ENCODE measurements around the gene ANTXR1.

The ANTXR1 gene

DNA sequence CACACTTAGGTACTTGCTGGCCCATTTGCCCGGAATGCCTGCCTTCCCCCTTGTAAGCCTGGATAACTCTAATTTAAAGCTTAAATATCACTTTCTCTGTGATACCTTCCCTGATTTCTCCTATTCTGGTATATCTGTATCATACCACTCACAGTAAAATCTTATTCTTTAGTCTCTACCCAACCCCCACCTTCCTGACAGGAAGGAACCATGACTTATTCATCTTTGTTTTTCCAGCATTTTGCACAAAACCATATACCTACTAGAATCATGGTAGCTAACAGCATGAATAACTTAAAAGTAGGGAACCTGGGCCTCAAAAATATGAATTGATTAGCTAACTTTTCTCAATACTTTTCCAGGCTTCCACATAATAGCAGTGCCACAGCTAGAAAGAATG is 262.5 kb downstream of the ANTXR1 start:
- H3K4me3 ChIP-seq (ENCODE audit: low read depth, low read length) = no peak overlapping the region
- DNase-seq (ENCODE audit: low read depth) = no peak
- TF ChIP-seq, protein P1, sequence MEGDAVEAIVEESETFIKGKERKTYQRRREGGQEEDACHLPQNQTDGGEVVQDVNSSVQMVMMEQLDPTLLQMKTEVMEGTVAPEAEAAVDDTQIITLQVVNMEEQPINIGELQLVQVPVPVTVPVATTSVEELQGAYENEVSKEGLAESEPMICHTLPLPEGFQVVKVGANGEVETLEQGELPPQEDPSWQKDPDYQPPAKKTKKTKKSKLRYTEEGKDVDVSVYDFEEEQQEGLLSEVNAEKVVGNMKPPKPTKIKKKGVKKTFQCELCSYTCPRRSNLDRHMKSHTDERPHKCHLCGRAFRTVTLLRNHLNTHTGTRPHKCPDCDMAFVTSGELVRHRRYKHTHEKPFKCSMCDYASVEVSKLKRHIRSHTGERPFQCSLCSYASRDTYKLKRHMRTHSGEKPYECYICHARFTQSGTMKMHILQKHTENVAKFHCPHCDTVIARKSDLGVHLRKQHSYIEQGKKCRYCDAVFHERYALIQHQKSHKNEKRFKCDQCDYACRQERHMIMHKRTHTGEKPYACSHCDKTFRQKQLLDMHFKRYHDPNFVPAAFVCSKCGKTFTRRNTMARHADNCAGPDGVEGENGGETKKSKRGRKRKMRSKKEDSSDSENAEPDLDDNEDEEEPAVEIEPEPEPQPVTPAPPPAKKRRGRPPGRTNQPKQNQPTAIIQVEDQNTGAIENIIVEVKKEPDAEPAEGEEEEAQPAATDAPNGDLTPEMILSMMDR (IDR thresholded peaks at IDR 0.05; ENCODE audit: insufficient read depth, low read depth, low read length, missing control alignments) = no peak

- DNase-seq (ENCODE audit: low read depth) = no peak
- no peak overlapping the region for H3K4me3 ChIP-seq (ENCODE audit: low read depth, low read length)
- TF ChIP-seq, protein P1 (IDR thresholded peaks at IDR 0.05; ENCODE audit: insufficient read depth, low read depth, low read length, missing control alignments) = no peak
These were observed 265.4 kb downstream of the ANTXR1 start for GRCh38 chr2:69278366-69278765.

DNA sequence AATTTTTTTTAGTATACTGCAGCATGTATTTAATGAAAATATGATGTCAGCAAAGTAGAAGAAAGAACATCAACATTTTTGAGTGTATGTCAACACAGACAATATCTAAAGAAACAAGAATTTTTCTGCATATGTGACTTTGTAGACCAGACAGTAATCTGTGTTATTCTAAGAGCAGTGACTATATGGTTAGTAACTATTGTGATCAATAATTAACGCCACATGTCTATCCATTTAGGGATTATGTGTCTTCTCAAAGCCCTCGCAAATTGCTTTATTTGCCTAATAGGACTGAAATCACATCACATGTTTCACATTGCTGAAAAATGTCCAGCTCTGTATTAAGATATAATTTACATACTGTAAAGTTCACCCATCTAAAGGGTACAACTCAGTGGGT is 266.2 kb downstream of the ANTXR1 start:
- no peak overlapping the region for H3K4me3 ChIP-seq (ENCODE audit: low read depth, low read length)
- no peak for DNase-seq (ENCODE audit: low read depth)
- TF ChIP-seq, protein P1 (IDR thresholded peaks at IDR 0.05; ENCODE audit: insufficient read depth, low read depth, low read length, missing control alignments) = no peak

GRCh38 chr2:69279931-69280681 is 267.1 kb downstream of the ANTXR1 start:
- no peak overlapping the region for H3K4me3 ChIP-seq (ENCODE audit: low read depth, low read length)
- TF ChIP-seq, protein P1 (IDR thresholded peaks at IDR 0.05; ENCODE audit: insufficient read depth, low read depth, low read length, missing control alignments) = no peak
- no peak for DNase-seq (ENCODE audit: low read depth)

GRCh38 chr2:69280796-69281412 is 267.9 kb downstream of the ANTXR1 start:
- TF ChIP-seq, protein P1 (IDR thresholded peaks at IDR 0.05; ENCODE audit: insufficient read depth, low read depth, low read length, missing control alignments) = no peak
- H3K4me3 ChIP-seq (ENCODE audit: low read depth, low read length) = no peak overlapping the region
- no peak for DNase-seq (ENCODE audit: low read depth)

- H3K4me3 ChIP-seq (ENCODE audit: low read depth, low read length) = no peak overlapping the region
- DNase-seq (ENCODE audit: low read depth) = no peak
- TF ChIP-seq, protein P1 (IDR thresholded peaks at IDR 0.05; ENCODE audit: insufficient read depth, low read depth, low read length, missing control alignments) = no peak
These were observed 272.5 kb downstream of the ANTXR1 start for GRCh38 chr2:69285379-69285894.

Data from GM12865 (cell line).